ENCODE measurements around the gene NRSN2.
"Not testable (repeated sequence)": the region's sequence is repeated elsewhere in the genome, so short reads cannot be mapped to it uniquely, and the experiment has no call there.

NRSN2 gene

DNA sequence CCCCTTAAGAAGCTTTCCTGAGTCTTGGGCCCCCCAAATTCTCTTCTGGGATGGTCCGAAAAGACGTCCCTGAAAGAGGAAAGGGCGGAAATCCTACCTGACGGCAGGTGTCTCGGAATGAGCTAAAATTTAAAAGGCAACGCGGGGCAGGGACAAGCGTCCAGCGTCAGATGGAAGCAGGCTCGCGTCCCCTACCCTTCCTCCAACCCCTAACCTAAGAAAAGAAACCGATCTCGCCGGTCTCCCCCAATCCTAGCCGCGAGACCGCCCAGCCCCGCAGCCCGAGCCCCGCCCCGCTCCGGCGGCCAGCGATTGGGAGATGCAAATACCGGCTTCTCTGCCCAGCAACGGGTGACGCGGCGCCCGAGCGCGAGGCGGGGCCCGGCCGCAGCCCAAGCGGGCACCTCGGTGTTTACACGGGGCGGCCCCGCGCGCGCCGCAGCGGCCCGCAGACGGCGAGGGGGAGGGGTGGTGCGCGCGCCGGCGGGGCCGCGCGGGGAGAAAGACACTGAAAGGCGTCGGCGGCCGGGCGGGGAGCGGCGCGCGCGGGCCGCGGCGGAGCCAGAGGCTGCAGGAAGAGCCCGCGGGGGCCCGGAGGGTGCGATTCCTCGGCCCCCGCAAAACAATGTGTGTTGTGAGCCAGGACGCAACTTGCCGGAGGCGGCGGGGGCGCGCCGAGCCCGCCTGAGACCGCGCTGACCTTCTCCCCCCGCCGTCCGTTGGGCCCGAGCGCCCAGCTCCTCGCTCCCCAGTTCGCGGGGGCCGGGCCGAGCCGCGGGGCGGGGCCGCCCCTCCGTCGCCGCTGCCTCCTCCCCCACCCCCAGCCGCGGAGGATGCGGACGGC lies 21.6 kb upstream of the NRSN2 start, which contains the start of gene SOX12:
TSS of gene SOX12 (plus strand) at position 508 of the 844 bp plus-strand sequence. CDS start 373 bp downstream, outside the sequence.
- DNase-seq (ENCODE audit: low read depth) = peak; percentile 80

DNA sequence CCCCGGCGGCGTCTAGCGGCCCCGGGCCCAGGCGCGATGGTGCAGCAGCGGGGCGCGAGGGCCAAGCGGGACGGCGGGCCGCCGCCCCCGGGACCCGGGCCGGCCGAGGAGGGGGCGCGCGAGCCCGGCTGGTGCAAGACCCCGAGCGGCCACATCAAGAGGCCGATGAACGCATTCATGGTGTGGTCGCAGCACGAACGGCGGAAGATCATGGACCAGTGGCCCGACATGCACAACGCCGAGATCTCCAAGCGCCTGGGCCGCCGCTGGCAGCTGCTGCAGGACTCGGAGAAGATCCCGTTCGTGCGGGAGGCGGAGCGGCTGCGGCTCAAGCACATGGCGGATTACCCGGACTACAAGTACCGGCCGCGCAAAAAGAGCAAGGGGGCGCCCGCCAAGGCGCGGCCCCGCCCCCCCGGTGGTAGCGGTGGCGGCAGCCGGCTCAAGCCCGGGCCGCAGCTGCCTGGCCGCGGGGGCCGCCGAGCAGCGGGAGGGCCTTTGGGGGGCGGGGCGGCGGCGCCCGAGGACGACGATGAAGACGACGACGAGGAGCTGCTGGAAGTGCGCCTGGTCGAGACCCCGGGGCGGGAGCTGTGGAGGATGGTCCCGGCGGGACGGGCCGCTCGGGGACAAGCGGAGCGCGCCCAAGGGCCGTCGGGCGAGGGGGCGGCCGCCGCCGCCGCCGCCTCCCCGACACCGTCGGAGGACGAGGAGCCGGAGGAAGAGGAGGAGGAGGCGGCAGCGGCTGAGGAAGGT lies 20.8 kb upstream of the NRSN2 start:
- no peak for DNase-seq (ENCODE audit: low read depth)

DNA sequence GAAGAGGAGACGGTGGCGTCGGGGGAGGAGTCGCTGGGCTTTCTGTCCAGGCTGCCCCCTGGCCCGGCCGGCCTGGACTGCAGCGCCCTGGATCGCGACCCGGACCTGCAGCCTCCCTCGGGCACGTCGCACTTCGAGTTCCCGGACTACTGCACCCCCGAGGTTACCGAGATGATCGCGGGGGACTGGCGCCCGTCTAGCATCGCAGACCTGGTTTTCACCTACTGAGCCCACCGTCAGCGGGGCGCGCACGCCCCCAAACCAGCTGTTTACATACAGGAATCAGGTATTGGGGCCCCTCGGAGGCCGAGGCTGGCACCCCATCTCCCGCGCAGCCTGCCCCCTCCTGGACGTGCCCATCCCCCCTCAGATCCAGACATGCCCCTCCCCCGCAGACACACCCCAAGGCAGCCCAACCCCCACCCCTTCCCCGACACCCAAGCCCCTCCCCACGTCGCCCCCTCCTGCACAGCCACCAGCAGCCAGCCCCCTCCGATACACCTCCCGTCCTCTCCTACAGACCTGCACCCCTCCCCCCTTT lies 20.2 kb upstream of the NRSN2 start:
- no peak for DNase-seq (ENCODE audit: low read depth)

DNA sequence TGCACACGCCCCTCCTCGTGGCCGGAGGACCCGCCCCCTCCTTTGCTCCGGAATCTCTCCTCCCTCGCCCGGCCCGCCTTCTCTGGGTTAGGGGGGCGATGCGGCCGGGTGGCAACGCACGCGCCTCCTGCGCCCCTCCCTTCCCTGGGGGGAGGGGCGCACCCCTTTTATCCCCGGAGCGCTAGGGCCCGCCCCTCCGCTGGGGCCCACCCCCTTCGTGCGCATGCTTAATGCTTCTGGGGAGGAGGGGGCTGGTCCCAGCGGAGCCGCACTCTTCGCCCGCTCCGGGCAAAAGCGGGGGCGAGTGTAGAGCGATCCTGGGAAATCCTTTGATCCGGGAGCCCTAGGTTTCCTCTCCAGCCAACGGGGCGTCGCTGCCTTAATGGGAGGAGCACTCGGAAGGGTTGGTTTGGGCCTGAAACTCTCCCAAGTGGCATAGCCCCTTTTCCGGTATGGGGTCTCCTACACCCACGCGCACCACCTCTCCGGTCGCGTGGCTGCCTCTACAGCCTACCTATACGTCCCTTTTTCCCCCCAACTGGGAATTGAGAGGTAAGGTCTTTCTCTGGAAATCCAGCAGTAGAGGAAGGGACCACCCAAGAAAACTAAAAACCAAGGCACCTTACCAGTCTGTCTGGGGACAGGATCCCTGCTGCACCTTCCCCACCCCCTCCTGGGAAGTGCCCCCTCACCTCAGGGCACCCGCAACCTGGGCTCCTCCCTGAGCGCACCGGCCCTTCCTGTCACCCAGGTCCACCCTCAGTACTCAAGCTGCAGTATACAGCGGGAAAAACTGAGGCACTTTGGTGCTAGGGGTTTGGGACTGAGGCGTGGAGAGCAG lies 19.5 kb upstream of the NRSN2 start:
- DNase-seq (ENCODE audit: low read depth) = peak; percentile 76

DNA sequence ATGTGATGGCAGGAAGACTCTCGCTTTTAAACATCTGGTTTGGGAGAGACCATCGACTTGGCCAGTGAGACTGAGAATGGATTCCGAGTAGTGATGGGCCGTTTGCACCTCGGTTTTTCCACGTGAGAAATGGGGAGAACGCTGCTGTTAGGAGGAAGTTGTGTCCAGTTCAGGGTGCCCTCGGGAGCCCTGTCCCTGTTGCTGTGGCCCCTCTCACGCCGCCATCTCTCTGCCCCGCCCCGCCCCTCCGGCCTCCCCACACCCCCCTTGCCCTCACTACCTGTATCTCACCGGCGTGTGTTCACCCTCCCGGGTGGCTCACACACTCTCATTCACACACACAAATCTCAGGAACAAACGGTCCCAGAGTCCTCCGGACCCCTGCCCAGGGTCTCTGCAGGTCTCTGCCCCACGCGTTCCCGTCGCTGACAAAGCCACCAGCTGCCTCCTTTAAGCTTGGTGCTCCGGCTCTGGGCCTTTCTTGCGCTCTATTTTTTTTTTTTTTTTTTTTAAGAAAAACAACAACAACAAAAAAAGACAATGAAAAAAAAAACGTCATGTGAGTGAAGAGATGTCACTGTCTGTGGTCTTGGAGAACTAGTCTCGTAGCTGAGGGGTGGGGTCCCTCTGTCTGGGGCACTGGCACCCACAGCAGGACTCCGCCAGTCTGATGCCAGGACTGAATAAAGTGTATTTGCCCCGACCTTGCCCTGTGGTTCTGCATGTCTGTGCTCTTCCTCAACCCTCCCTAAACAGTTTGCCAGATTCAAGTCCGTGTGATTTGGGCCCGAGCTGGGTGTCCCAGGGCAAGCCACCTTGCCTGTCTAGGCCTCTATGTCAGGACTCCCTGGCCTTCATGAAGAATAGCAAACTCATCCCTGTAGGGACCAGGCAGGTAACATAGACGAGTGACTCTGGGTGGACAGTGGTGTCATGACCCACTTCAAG lies 18.6 kb upstream of the NRSN2 start:
- no peak for DNase-seq (ENCODE audit: low read depth)

DNA sequence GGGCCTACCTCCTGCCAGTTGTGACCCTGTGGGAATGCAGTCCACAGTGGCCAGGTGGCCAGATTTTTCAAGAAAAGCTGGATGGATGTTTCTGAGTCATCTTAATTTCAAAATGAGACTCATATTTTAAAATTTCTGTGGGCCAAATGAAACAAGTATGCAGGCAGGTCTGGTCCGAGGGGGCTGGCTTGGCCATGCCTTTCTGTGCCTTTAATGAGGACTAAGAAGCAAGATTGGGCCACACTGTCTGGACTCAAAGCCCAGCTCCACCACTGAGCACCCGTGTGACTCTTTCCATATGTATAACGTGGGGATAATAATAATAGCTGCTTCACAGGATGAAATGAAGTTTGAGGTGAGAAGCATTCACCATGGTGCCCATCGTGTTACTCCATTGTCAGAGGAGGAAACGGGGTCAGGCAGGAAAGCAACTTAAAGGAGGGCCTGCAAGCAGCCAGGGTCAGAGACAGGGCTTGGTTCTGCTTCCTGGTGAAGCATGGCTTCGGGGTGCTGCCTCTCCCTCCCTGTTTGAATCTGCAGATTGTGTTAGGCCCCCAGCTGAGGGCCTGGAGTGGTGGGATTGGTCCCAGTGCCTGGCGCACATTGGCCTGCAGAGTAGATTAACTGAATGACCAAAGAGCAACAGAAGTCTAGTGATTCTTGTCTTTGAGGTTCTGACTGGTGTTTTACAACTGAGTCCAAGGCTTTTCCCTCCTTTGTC lies 17.8 kb upstream of the NRSN2 start:
- DNase-seq (ENCODE audit: low read depth) = no peak

DNA sequence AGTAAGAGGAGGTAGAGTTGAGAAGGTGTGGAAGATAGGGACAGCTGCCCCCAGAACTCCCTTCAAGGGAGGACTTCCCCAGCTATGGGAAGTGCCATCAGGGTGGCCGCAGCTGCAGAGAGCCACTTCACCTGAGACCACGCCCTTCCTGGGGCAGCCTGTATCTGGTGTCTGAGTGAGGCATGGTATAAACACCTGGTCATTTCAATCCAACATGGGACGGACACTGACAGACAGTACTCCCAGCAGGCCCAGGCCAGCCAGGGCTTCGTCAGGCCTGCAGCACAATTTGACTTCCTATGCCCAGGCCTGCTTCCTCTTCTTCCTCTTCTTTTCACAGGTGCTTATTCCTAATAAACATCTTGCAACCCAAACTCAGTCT lies 17.1 kb upstream of the NRSN2 start:
- no peak for DNase-seq (ENCODE audit: low read depth)

DNA sequence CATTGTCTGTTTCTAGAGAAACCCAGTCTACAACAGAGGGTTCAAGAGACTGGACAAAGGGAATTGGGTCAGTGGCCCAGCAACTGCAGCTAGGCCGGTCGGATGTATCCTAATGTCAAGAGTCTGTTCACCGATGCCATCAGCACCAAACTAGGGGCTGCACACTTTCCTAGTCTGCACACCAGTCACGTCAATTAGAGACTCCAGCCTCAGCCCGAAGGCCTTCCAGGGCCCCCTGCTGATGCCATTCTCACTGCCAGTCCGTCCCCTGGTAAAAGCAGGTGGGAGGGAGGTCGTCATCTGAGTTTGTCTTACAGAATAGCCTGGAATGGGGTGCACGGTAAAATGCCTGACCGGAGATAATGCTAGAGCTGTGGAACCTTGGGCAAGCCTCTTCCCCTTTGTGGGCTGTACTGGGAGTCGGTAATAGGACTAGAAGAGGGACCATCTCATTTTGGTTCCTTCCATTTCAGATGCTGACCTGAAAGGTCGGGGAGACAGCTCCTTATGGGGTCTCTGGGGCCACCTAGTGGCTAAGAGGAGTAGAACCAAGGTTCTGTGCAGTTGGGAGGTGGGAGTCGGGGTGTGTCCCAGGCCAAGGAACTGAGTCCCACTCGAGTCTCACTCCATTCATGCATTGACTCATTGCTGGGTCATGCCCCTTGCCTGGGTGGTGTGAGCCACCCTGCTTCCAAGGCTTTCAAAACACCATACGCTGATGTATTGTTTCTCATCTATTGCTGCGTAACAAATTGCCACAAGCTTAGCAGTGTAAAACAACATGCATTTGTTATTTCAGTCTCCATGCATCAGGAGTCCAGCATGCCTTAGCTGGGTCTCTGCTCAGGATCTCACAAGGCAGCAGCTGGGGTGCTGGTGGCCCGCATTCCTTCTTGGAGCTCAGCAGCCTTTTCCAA lies 16.4 kb upstream of the NRSN2 start:
- DNase-seq (ENCODE audit: low read depth) = peak; percentile 52

DNA sequence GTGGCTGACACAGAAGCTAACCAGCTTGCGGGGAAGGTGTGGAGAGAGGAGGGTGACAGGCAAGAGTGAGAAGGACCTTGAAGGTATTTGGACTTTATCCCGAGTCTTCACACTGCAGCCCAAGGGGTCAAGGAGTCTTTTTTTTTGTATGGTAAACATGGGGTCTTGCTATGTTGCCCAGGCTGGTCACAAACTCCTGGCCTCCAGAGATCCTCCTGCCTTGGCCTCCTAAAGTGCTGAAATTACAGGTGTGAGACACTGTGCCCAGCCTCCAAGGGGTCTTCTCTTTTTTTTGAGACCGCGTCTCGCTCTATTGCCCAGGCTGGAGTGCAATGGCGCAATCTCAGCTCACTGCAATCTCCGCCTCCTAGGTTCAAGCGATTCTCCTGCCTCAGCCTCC lies 12.3 kb upstream of the NRSN2 start:
- DNase-seq (ENCODE audit: low read depth) = no peak

DNA sequence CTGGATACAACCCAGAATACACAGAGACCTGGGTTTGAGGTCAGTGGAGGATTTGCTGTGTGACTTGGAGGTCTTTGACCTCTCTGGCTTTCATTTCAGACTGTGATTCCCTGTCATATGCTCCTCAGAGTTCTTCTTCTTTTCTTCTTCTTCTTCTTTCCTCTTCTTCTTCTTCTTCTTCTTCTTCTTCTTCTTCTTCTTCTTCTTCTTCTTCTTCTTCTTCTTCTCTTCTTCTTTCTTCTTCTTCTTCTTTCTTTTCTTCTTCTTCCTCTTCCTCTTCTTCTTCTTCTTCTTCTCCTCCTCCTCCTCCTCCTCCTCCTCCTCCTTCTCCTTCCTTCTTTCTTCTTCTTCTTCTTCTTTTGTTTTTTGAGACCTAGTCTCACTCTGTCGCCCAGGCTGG lies 10.9 kb upstream of the NRSN2 start:
- not testable (repeated sequence) for DNase-seq (ENCODE audit: low read depth)

DNA sequence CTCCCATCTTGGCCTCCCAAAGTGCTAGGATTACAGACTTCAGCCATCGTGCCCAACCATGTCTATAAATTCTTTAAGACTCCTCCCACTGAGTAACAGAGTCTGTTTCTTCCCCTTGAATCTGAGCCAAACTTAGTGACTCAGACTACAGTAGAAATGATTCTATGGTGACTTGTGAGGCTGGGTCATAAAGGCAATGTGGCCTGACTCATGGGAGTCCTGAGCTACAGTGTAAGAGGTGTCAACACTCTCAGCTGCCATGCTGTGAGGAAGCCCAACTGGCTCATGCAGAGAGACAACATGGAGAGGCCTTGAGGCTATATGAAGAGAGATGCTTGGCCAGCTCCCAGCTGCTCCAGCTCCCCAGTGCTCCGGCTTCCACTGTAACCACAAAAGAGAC lies 5.2 kb upstream of the NRSN2 start:
- peak; percentile 74 for DNase-seq (ENCODE audit: low read depth)

DNA sequence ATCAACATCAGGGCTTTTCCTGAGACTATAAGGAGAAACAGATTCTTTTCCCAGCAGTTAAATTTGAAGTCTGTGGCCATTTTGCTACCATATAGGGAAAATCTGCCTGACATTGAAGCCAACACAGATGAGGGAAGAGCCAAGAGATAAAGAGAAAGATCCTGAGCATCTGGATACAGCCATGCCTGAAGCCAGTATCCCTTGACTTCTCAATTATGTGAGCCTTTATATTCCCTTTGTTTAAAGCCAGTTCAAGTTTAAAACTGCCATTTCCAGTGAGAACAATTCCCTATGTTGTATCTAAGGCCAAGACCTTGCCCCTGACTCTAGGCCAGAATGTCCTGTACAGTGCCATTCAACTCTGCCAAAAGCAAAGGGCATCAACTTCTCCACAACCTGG lies 3.8 kb upstream of the NRSN2 start:
- DNase-seq (ENCODE audit: low read depth) = no peak

DNA sequence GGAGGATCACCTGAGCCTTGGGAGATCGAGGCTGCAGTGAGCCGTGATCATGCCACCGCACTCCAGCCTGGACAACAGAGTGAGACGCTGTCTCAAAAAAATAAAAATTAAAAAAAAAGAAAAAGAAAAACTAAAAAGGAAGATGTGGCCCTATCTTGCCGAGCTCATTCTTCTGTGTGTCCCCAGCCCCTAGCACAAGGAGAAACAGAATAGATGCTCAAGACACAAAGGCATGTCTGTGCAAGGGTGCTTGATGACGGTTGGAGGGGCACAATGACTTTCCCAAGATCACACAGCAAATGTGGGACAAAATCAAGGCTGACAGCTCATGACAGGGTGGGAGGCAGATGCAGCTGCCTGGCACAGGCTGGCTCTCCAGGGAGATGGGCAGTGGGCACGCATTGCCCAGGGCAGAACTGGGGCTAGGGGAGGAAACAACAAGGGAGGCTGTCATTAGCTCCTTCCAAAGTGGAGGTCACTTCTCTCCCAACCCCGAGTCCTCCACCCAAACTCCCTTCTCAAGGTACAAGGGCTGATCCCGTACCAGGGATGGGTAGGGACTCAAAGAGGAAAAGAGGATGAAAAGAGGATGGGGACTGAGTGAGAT lies 775 bp upstream of the NRSN2 start:
- DNase-seq (ENCODE audit: low read depth) = no peak

DNA sequence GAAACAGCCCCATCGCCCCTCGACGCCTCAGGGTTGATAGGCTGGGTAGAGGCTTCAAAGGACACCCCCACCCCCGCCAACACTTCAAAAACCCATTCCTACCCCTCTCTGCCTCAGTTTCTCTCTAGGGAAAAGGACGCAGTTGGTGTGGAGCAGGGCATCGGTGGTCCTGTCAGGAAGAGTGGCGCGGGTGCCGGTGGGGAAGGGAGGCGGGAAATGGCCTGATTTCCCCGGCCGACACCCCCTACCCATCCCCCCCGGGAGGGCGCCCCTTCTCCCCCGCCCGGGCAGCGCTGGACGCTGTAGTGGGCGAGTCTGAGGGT lies 367 bp downstream of the NRSN2 start:
- DNase-seq (ENCODE audit: low read depth) = no peak

DNA sequence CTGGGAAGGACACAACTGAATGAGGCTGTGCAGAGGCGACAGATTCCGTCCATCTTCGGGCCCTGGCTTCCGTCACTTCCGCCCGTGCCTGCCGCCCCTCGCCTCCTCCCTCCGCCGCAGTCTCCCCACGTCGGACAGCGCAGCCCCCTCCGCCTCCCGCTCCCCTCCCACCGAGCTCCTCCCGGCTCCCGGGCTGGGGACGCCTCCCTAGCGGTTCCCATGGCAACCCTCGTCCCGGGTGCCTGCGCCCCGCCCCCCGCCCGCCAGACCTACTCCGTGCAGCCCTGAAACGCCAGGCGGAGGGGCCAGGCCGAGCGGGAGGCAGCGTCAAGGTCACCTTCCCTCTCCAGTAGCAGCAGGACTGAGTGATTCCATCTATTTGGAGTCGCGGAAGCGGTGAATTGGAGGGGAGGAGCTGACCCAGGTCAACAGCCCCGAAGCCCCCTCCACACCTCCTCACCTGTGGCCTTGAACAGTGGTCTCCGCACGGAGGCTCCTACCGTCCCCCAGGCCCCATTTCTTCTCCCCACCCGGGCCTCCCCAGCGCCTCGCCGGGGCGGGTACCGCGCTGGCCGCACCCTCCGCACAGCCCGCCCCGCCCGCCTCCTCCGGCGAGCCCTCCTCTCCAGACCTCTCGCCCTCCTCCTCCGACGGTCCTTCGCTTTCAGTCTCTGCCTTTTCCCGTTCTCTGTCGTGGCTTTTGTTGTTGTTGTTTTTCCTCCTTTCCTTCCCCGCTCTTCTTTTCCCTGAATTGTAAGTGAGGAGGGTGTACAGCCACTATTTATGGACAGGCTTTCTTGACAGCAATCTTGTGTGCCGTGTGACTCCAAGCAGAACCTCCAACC lies 951 bp downstream of the NRSN2 start:
- peak; percentile 87 for DNase-seq (ENCODE audit: low read depth)

DNA sequence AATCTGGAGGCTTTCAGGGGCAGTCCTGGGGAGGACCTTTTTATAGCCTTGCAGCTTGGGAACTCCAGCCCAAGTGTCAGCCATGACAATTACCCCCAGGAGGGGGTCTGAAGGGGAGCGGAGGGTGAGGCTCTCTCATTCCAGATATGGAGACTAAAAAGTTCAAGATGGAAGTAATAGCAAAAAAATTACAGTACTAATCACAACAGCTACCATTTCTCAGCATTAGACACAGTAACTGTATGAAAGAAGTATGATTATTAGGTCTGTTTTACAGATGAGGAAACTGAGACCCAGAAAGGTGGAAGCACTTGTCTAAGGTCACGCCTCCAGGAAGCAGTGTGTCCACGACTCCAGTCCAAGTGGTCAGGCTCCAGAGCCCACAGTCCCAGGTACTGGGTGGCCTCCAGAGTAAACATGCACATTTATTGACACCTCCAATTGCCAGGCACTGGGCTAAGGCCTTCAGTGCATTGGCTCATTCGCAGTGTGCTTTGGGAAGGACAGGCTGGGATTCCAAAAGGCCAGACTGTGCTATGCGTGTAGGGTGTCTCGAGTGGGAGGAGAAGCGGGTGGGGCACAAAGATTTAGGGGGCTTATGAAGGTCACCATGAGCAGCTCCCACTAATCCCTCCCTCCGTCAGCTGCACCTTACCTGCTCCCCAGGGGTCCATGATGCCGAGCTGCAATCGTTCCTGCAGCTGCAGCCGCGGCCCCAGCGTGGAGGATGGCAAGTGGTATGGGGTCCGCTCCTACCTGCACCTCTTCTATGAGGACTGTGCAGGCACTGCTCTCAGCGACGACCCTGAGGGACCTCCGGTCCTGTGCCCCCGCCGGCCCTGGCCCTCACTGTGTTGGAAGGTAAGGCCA lies 2.3 kb downstream of the NRSN2 start:
- no peak for DNase-seq (ENCODE audit: low read depth)

DNA sequence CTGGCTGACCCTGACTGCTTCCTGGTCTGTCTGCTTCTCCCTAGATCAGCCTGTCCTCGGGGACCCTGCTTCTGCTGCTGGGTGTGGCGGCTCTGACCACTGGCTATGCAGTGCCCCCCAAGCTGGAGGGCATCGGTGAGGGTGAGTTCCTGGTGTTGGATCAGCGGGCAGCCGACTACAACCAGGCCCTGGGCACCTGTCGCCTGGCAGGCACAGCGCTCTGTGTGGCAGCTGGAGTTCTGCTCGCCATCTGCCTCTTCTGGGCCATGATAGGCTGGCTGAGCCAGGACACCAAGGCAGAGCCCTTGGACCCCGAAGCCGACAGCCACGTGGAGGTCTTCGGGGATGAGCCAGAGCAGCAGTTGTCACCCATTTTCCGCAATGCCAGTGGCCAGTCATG lies 6.3 kb downstream of the NRSN2 start:
- no peak for DNase-seq (ENCODE audit: low read depth)
